Measurements from ENCODE around the gene POSTN.
"Not testable (repeated sequence)": the region's sequence is repeated elsewhere in the genome, so short reads cannot be mapped to it uniquely, and the experiment has no call there.

Gene POSTN

GRCh38 chr13:37597477-37598025 lies 1.0 kb downstream of the POSTN start:
- no peak for DNase-seq (ENCODE audit: low read depth in 1 of 2, low spot score in 1 of 2)

- no peak for DNase-seq (ENCODE audit: low read depth in 1 of 2, low spot score in 1 of 2)
Measured at GRCh38 chr13:37596805-37597204, 1.8 kb downstream of the POSTN start.

- DNase-seq (ENCODE audit: low read depth in 1 of 2, low spot score in 1 of 2) = no peak
Measured at GRCh38 chr13:37595162-37595561, 3.4 kb downstream of the POSTN start.

GRCh38 chr13:37594550-37594949 lies 4.0 kb downstream of the POSTN start:
- no peak for DNase-seq (ENCODE audit: low read depth in 1 of 2, low spot score in 1 of 2)

- DNase-seq (ENCODE audit: low read depth in 1 of 2, low spot score in 1 of 2) = not testable (repeated sequence)
Measured at GRCh38 chr13:37589381-37589780, 9.2 kb downstream of the POSTN start.

GRCh38 chr13:37587236-37587635 lies 11.3 kb downstream of the POSTN start:
- no peak for DNase-seq (ENCODE audit: low read depth in 1 of 2, low spot score in 1 of 2)

- no peak for DNase-seq (ENCODE audit: low read depth in 1 of 2, low spot score in 1 of 2)
Measured at GRCh38 chr13:37586164-37586563, 12.4 kb downstream of the POSTN start.

GRCh38 chr13:37585541-37585940 lies 13.0 kb downstream of the POSTN start:
- no peak for DNase-seq (ENCODE audit: low read depth in 1 of 2, low spot score in 1 of 2)

GRCh38 chr13:37576601-37577000 lies 22.0 kb downstream of the POSTN start:
- no peak for DNase-seq (ENCODE audit: low read depth in 1 of 2, low spot score in 1 of 2)

GRCh38 chr13:37565425-37565824 lies 33.1 kb downstream of the POSTN start:
- DNase-seq (ENCODE audit: low read depth in 1 of 2, low spot score in 1 of 2) = no peak

GRCh38 chr13:37561031-37561430 lies 37.5 kb downstream of the POSTN start:
- no peak for DNase-seq (ENCODE audit: low read depth in 1 of 2, low spot score in 1 of 2)

GRCh38 chr13:37560526-37560925 lies 38.0 kb downstream of the POSTN start:
- DNase-seq (ENCODE audit: low read depth in 1 of 2, low spot score in 1 of 2) = no peak

GRCh38 chr13:37558766-37559165 lies 39.8 kb downstream of the POSTN start:
- not testable (repeated sequence) for DNase-seq (ENCODE audit: low read depth in 1 of 2, low spot score in 1 of 2)

- no peak for DNase-seq (ENCODE audit: low read depth in 1 of 2, low spot score in 1 of 2)
Measured at GRCh38 chr13:37546087-37546486, 52.5 kb downstream of the POSTN start.

- no peak for DNase-seq (ENCODE audit: low read depth in 1 of 2, low spot score in 1 of 2)
Measured at GRCh38 chr13:37544995-37545394, 53.6 kb downstream of the POSTN start.

GRCh38 chr13:37539976-37540605 lies 58.5 kb downstream of the POSTN start:
- DNase-seq (ENCODE audit: low read depth in 1 of 2, low spot score in 1 of 2) = no peak

GRCh38 chr13:37539170-37539569 lies 59.4 kb downstream of the POSTN start:
- no peak for DNase-seq (ENCODE audit: low read depth in 1 of 2, low spot score in 1 of 2)

- DNase-seq (ENCODE audit: low read depth in 1 of 2, low spot score in 1 of 2) = no peak
Measured at GRCh38 chr13:37535501-37535900, 63.1 kb downstream of the POSTN start.

GRCh38 chr13:37534676-37535075 lies 63.9 kb downstream of the POSTN start:
- DNase-seq (ENCODE audit: low read depth in 1 of 2, low spot score in 1 of 2) = no peak

- DNase-seq (ENCODE audit: low read depth in 1 of 2, low spot score in 1 of 2) = no peak
Measured at GRCh38 chr13:37534181-37534580, 64.4 kb downstream of the POSTN start.

GRCh38 chr13:37531049-37531448 lies 67.5 kb downstream of the POSTN start:
- no peak for DNase-seq (ENCODE audit: low read depth in 1 of 2, low spot score in 1 of 2)

- no peak for DNase-seq (ENCODE audit: low read depth in 1 of 2, low spot score in 1 of 2)
Measured at GRCh38 chr13:37529751-37530385, 68.7 kb downstream of the POSTN start.
